MM.1S (cell line): Measurements from ENCODE around the gene CACNA1C.

ENCODE experiments used
- CTCF ChIP-seq: fragments of 300-600 bp; sonication (generic); IDR thresholded peaks from 2 replicates; pipeline ENCODE4 v1.5.1; 2016; ENCODE audit warnings: antibody characterized with exemption, low read length, mixed read lengths
- EZH2 ChIP-seq: fragments of 300-600 bp; sonication (generic); optimal IDR thresholded peaks from 2 replicates; pipeline ENCODE3; 2017; ENCODE audit warnings: low read depth, mild to moderate bottlenecking, antibody characterized with exemption, low read length, mixed read lengths
- EZH2phosphoT487 ChIP-seq: fragments of 300-600 bp; sonication (generic); IDR thresholded peaks from 2 replicates; pipeline ENCODE4 v1.6.1; 2018; ENCODE audit warnings: antibody characterized with exemption, low read length

GRCh38 chr12:2294651-2295475, 242.1 kb downstream of the CACNA1C start:
- TF ChIP-seq CTCF (no peak), EZH2 (no peak), EZH2phosphoT487 (no peak)
